Measurements from ENCODE around the gene ALOX12B.

Gene ALOX12B

DNA sequence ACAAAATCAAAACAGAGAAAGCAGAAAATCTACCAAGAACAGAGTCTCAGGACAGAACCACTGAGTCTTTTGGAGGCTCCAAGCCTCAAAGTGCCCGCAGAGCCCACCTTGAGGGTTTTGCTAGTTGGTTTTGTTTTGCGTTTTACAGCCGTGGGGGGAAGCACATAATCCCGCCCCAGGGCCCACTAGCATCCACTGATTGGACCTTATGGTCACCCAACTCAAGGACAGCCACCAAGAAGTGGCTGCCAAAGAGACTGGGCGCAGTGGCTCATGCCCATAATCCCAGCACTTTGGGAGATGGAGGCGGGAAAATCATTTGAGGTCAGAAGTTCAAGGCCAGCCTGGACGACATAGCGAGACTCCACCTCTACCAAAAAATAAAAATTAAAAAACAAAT lies 38.8 kb downstream of the ALOX12B start:
- H3K27ac ChIP-seq = no peak overlapping the region
- TF ChIP-seq ZFX (IDR thresholded peaks at IDR 0.05) = no peak
- TF ChIP-seq, protein P1, sequence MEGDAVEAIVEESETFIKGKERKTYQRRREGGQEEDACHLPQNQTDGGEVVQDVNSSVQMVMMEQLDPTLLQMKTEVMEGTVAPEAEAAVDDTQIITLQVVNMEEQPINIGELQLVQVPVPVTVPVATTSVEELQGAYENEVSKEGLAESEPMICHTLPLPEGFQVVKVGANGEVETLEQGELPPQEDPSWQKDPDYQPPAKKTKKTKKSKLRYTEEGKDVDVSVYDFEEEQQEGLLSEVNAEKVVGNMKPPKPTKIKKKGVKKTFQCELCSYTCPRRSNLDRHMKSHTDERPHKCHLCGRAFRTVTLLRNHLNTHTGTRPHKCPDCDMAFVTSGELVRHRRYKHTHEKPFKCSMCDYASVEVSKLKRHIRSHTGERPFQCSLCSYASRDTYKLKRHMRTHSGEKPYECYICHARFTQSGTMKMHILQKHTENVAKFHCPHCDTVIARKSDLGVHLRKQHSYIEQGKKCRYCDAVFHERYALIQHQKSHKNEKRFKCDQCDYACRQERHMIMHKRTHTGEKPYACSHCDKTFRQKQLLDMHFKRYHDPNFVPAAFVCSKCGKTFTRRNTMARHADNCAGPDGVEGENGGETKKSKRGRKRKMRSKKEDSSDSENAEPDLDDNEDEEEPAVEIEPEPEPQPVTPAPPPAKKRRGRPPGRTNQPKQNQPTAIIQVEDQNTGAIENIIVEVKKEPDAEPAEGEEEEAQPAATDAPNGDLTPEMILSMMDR (conservative IDR thresholded peaks at IDR 0.05) = no peak

DNA sequence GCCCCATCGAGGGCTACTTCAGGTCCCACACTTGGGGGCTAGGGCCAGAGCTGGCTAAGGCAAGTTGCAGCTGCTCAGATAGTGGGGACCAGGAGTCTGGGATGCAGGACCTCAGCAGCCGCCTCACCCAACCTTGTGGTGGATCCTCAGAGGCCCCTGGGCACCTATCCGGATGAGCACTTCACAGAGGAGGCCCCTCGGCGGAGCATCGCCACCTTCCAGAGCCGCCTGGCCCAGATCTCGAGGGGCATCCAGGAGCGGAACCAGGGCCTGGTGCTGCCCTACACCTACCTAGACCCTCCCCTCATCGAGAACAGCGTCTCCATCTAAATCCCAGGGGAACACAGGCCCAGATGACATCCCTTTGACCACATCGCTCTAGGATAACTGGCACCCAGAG lies 39.3 kb downstream of the ALOX12B start:
- H3K27ac ChIP-seq = no peak overlapping the region; the same call in 1 of the 2 replicates
- TF ChIP-seq, protein P1 (conservative IDR thresholded peaks at IDR 0.05) = no peak
- no peak for TF ChIP-seq ZFX (IDR thresholded peaks at IDR 0.05)

DNA sequence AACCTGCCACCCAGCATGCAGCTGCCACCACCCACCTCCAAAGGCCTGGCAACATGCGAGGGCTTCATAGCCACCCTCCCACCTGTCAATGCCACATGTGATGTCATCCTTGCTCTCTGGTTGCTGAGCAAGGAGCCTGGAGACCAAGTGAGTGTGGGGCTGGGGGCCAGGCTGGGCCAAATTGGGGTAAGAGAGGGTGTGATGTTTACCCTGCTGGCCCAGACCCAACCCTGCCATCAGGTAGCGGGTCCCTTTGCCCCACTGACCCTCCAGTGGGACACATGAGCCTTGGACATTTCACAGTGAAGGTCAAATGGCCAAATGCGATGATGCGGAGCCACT lies 39.8 kb downstream of the ALOX12B start:
- TF ChIP-seq ZFX (IDR thresholded peaks at IDR 0.05) = no peak
- TF ChIP-seq, protein P1 (conservative IDR thresholded peaks at IDR 0.05) = no peak
- no peak overlapping the region; the same call in 1 of the 2 replicates for H3K27ac ChIP-seq

DNA sequence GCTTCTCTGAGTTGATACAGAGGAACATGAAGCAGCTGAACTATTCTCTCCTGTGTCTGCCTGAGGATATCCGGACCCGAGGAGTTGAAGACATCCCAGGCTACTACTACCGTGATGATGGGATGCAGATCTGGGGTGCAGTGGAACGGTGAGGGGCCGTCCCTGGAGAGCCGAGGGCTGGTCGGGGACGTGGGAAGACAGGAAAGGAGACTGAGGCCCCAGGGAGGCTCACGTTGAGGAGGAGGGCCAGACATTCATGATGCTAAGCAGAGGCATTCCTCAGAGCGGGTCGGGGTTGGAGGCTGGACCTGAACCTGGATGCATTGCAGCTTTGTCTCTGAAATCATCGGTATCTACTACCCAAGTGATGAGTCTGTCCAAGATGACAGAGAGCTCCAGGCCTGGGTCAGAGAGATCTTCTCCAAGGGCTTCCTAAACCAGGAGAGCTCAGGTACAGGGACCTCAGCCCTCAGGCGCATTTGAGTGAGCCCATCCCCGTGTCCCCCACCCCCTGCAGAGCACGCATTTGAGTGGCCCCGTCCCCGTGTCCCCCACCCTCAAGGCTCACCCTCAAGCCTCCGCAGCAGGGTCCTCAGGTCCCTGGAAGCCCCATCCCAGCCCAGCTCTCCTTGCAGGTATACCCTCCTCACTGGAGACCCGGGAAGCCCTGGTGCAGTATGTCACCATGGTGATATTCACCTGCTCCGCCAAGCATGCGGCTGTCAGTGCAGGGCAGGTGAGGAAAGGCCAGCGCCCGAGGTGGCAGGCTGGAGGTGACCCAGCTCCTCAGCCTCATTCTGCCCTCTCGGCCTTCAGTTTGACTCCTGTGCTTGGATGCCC lies 40.4 kb downstream of the ALOX12B start:
- H3K27ac ChIP-seq = no peak overlapping the region; the same call in 1 of the 2 replicates

DNA sequence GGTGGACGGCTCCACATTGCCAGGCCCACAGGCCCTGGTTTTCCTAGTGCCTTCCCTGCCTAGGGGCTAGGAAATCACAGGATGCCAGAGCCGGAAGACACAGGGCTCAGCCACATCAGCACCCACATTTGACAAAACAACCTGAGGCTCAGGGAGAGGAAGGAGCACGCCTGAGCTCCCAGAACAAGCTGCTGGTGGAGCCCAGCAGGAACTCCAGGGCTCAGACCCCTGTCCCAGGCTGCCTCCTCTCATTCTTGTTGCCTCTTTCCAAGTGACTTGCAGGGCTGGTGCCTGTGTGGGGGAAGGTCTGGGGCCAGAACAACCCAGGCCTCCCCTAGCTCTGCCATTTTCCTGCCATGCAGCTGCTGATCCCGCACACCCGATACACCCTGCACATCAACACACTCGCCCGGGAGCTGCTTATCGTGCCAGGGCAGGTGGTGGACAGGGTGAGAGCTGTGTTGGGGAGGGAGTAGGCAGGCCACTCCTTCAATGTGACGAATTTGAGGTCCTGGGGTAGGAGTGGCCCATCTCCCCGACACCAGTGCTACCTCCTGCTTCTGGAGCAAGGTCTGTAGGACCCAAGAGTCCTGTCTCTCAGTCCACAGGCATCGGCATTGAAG lies 41.1 kb downstream of the ALOX12B start:
- no peak for TF ChIP-seq ZFX (IDR thresholded peaks at IDR 0.05)
- TF ChIP-seq, protein P1 (conservative IDR thresholded peaks at IDR 0.05) = no peak

More for the DNA sequence above, 40.4 kb downstream of the ALOX12B start:
- no peak for TF ChIP-seq ZFX (IDR thresholded peaks at IDR 0.05)
- TF ChIP-seq, protein P1 (conservative IDR thresholded peaks at IDR 0.05) = no peak

DNA sequence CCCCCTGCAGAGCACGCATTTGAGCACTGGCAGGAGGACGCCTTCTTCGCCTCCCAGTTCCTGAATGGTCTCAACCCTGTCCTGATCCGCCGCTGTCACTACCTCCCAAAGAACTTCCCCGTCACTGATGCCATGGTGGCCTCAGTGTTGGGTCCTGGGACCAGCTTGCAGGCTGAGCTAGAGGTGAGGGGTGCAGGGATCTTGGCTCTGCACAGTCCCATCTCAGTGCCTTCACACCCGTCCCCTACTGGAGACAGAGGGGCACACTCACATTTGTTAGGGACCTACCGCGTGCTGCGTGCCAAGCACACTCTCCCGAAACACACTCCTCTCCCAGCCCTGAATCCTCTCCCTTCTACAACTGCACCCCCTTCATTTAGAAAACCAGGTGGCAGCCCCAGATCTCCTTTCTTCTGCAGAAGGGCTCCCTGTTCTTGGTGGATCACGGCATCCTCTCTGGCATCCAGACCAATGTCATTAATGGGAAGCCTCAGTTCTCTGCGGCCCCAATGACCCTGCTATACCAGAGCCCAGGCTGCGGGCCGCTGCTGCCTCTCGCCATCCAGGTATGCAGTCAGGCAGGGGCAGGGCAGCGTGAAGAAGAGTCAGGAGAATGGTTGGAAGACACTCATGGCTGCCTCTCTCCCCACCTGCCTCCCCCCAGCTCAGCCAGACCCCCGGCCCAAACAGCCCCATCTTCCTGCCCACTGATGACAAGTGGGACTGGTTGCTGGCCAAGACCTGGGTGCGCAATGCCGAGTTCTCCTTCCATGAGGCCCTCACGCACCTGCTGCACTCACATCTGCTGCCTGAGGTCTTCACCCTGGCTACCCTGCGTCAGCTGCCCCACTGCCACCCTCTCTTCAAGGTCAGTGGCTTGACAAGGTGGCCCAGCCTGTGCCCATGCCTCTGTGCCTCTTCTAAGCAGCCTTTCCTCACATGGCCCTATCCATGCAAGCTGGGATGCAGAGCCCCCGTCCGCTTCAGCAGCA lies 42.4 kb downstream of the ALOX12B start:
- TF ChIP-seq ZFX (IDR thresholded peaks at IDR 0.05) = no peak
- TF ChIP-seq, protein P1 (conservative IDR thresholded peaks at IDR 0.05) = no peak
- no peak overlapping the region for H3K27ac ChIP-seq

More for the DNA sequence above, 41.1 kb downstream of the ALOX12B start:
- H3K27ac ChIP-seq = peak overlapping the region; percentile 0; the same call in 1 of the 2 replicates

All from C4-2B (cell line).